BJ (cell line): ENCODE measurements around the gene FAM13B. TPM values are rescaled to one million over a fixed set of nuclear protein-coding genes. Genes with fewer than 3 reads are reported as not detected.
"Not testable (repeated sequence)": the region's sequence is repeated elsewhere in the genome, so short reads cannot be mapped to it uniquely, and the experiment has no call there.

ENCODE experiments used
- CTCF ChIA-PET: fragments of 350-600 bp; formaldehyde crosslinking; extraction: SDS; loops from one replicate; lab custom pipeline; 2021; ENCODE audit warnings: antibody characterized with exemption, inconsistent platforms; lab: Yijun Ruan, JAX
- POLR2A ChIA-PET: fragments of 300-600 bp; sonication (Branson Sonifier 250); formaldehyde crosslinking; extraction: SDS; loops from one replicate; lab custom pipeline; 2021; ENCODE audit warnings: antibody characterized with exemption; lab: Charles Lee
- DNase-seq: peaks from one replicate; pipeline ENCODE4 v3.0.0-alpha.2; 2011; ENCODE audit warnings: low read depth
- H3K27me3 ChIP-seq: 2 replicates; pipeline ENCODE4 v1.6.0; 2011; ENCODE audit warnings: low read length; ENCODE audit not compliant: control insufficient read depth, insufficient read depth
- H3K36me3 ChIP-seq: 2 replicates; pipeline ENCODE4 v1.5.1; 2011; ENCODE audit warnings: low read length; ENCODE audit not compliant: control insufficient read depth, insufficient read depth
- H3K4me3 ChIP-seq: 2 replicates; pipeline ENCODE4 v1.5.1; 2011; ENCODE audit warnings: low read depth, mild to moderate bottlenecking, control low read depth, low read length
- polyA plus RNA-seq: library from polyadenylated mRNA; depleted of rRNA; stranded (reverse); fragments of >200 nt; gene quantifications from 2 replicates; pipeline ENCODE4 v1.2.3, GENCODE V29; 2011
- TF ChIP-seq, protein P1 (sequence below): IDR thresholded peaks from 2 replicates; pipeline ENCODE4 v1.5.1; 2011; ENCODE audit warnings: low read depth, mild to moderate bottlenecking, control low read depth, inconsistent platforms, low read length, moderate library complexity; ENCODE audit not compliant: insufficient read depth

The FAM13B gene
- polyA plus RNA-seq, 1 experiment: 12.6 TPM

DNA sequence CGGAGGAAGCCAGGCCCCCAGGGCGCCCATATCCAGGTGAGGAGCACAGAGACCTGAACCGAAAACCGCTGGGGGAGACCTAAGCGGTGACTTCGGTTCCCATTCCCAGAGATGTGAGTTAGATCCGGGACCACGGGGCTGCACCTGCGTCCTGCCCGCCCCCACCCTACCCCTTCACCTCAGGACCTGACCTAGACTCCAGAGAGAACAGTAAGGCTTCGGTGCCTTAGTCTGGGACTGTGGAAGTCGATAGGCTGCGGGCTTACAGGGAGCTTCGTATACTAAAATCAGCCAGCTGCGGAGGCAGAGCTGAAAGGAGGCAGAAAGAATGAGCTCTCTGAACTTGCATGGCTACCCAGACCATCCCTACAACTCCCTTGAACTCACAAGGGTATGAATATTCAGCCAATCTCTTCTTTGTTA lies 518 bp upstream of the FAM13B start:
- H3K4me3 ChIP-seq: peak overlapping the region; percentile 99
- TF ChIP-seq, protein P1, sequence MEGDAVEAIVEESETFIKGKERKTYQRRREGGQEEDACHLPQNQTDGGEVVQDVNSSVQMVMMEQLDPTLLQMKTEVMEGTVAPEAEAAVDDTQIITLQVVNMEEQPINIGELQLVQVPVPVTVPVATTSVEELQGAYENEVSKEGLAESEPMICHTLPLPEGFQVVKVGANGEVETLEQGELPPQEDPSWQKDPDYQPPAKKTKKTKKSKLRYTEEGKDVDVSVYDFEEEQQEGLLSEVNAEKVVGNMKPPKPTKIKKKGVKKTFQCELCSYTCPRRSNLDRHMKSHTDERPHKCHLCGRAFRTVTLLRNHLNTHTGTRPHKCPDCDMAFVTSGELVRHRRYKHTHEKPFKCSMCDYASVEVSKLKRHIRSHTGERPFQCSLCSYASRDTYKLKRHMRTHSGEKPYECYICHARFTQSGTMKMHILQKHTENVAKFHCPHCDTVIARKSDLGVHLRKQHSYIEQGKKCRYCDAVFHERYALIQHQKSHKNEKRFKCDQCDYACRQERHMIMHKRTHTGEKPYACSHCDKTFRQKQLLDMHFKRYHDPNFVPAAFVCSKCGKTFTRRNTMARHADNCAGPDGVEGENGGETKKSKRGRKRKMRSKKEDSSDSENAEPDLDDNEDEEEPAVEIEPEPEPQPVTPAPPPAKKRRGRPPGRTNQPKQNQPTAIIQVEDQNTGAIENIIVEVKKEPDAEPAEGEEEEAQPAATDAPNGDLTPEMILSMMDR: no peak
- no peaks in the 10 kb centered on the region for H3K36me3 ChIP-seq
- ChIA-PET POLR2A (no interaction called here), CTCF (interaction anchor here (1.7 to 11.0 kb wide), 3 partner anchors 32 to 101 kb away, joined by 8 to 188 read pairs (median 26); no protein-coding TSS in a partner anchor)
- no peaks in the 10 kb centered on the region for H3K27me3 ChIP-seq
- DNase-seq: no peak

DNA sequence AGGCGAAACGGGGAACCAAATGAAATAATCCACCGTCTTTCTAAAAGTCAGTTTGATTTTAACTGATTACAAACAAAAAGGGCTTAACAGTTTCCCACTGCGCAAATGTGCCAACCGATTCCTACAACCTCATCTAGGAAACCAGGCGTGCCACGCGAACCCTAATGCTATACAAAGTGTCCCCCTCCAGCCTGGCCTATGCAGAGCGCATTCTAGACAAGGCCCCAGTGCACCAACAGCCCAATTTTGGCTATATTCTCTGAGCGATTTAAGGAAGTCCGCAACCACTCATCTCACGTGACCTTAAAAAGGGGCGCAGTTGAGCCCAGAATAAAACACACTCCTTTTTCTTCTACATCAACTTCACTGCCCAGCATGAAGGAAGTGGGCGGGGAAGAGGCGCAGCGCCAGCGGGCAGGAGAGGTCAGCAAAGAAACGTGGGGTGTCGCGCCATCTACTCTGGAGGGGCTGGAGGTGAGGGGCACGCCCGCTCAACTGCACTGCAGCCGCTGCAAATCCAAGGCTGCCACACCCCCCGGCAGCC lies 779 bp downstream of the FAM13B start:
- H3K36me3 ChIP-seq: no peaks in the 10 kb centered on the region
- TF ChIP-seq, protein P1: no peak
- DNase-seq: no peak
- ChIA-PET CTCF (interaction anchor here (1.6 kb wide), 1 partner anchor 46 kb away, joined by 3 read pairs; no protein-coding TSS in a partner anchor), POLR2A (no interaction called here)
- no peaks in the 10 kb centered on the region for H3K27me3 ChIP-seq
- H3K4me3 ChIP-seq: peak overlapping the region; percentile 99

DNA sequence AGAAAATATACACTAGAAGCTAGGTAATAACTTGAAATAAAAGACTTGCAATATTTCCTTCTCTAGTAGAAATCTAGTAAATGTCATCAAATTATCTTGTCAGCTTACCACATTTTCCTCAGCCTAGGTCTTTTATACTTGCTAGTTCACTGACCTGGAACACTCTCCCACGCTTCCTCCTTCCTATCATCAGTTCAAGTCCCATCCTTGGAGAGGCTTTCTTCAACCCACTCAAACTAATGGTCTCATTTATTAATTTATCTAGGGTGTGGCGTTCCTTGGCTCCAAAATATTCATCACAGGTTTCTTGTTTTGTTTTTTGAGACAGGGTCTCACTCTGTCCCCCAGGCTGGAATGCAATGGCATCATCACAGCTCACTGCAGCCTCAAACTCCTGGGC lies 2.9 kb downstream of the FAM13B start:
- Histone ChIP-seq H3K27me3 (no peaks in the 10 kb centered on the region), H3K36me3 (no peaks in the 10 kb centered on the region), H3K4me3 (no peak overlapping the region)
- TF ChIP-seq, protein P1: no peak
- DNase-seq: no peak
- ChIA-PET CTCF (interaction anchor here (1.1 kb wide), 1 partner anchor 12 kb away, joined by 5 read pairs; no protein-coding TSS in a partner anchor), POLR2A (no interaction called here)

DNA sequence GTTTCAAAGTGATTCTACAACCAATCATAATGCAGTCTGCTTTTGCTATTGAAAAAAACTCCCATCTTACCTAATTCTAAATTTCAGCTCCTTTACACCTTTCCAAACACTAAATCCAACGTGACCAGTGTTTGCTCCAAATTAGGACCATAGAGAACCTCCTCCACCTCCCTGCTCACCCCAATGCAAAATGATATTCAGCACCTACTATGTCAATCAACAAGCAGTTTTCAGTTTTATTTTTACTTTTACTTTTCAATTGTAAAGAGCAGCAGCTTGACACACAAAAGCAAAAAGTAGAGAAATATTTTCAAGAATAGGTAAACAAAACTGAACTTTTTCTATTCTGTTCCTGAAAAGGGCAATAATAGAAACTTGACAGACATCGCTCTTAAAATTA lies 3.4 kb downstream of the FAM13B start:
- CTCF ChIA-PET: no interaction called here
- TF ChIP-seq, protein P1: no peak

DNA sequence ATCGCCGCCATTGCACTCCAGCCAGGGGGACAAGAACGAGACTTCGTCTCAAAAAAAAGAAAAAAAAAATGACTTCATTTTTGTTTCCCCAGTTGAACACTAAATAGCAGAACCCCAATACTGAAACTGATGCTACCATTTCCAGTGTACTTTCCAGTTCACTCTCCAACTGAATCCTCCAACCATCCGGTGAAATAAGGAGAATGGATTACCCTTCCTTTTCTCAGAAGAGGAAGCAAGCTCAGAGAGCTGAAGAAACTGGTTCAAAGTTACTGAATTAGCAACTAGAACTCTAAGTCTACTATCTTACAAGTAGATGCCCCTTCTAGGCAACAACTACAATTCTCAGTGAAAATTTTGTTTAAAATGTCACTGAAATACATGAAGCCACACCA lies 3.9 kb downstream of the FAM13B start:
- CTCF ChIA-PET: interaction anchor here (1.3 kb wide), 1 partner anchor 13 kb away, joined by 3 read pairs; no protein-coding TSS in a partner anchor

More for the DNA sequence above, 3.4 kb downstream of the FAM13B start:
- no peaks in the 10 kb centered on the region for H3K27me3 ChIP-seq
- POLR2A ChIA-PET: interaction anchor here (0.6 kb wide), 1 partner anchor 15 kb away, joined by 3 read pairs; no protein-coding TSS in a partner anchor
- H3K36me3 ChIP-seq: no peaks in the 10 kb centered on the region
- H3K4me3 ChIP-seq: no peak overlapping the region
- DNase-seq: no peak

DNA sequence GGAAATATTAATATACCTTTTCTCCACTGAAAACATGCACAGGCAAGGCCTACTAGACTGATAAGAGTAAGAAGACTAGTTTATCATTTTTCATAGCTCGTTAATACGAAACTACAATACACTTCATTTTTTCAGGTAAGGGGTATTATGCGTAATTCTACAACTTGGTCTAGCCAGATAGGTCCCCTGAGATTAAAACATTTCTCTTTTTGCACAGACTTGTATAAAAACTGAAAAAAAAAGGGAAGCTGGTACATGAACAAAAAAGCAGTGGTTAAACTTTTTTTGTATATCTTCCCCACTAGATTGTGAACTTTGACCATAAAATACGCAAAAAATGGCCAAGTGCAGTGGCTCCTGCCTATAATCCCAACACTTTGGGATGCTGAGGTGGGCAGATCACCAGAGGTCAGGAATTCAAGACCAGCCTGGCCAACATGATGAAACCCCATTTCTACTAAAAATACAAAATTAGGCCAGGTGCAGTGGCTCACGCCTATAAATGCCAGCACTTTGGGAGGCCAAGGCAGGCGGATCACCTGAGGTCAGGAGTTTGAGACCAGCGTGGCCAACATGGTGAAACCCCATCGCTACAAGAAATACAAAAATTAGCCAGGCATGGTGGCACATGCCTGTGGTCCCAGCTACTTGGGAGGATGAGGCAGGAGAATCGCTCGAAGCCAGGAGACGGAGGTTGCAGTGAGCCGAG lies 4.5 kb downstream of the FAM13B start:
- CTCF ChIA-PET: interaction anchor here (1.3 to 3.3 kb wide), 2 partner anchors 7 to 14 kb away, joined by 3 to 16 read pairs; no protein-coding TSS in a partner anchor
- H3K36me3 ChIP-seq, H3K4me3 ChIP-seq, H3K27me3 ChIP-seq, DNase-seq, POLR2A ChIA-PET: not testable (repeated sequence)

More for the DNA sequence above, 3.9 kb downstream of the FAM13B start:
- POLR2A ChIA-PET: interaction anchor here (0.6 kb wide), 1 partner anchor 15 kb away, joined by 3 read pairs; no protein-coding TSS in a partner anchor
- DNase-seq: no peak
- Histone ChIP-seq H3K4me3 (no peak overlapping the region), H3K36me3 (no peaks in the 10 kb centered on the region), H3K27me3 (no peaks in the 10 kb centered on the region)
- TF ChIP-seq, protein P1: no peak

DNA sequence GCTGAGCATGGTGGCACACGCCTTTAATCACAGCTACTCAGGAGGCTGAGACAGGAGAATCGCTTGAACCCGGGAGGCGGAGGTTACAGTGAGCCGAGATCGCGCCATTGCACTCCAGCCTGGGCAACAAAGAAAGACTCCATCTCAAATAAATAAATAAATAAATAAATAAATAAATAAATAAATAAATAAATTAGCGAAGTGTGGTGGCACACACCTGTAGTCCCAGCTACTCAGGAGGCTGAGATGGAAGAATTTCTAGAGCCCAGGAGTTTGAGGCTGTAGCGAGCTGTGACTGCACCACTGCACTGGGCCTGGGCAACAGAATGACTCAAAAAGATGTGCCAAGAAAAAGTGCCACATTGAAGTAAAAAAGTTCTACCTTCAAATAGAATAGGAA lies 6.1 kb downstream of the FAM13B start:
- CTCF ChIA-PET: interaction anchor here (3.3 kb wide), 1 partner anchor 9 kb away, joined by 16 read pairs; no protein-coding TSS in a partner anchor
- DNase-seq, H3K4me3 ChIP-seq, POLR2A ChIA-PET, H3K27me3 ChIP-seq, H3K36me3 ChIP-seq: not testable (repeated sequence)
